Suprapubic skin (tissue), 4 donors: ENCODE measurements around the gene CLCN5.

Experiments used
- CTCF ChIP-seq, 2 donors: fragments of 200-600 bp in 1 of 2; fragments of 450-650 bp in 1 of 2; sonication (generic) in 1 of 2; IDR thresholded peaks; one replicate each; pipeline ENCODE4 v1.5.1; 2016 to 2019; ENCODE audit warnings: antibody characterized with exemption in 2 of 2, mild to moderate bottlenecking in 1 of 2, moderate library complexity in 1 of 2
- EP300 ChIP-seq: sonication (generic); formaldehyde crosslinking; IDR thresholded peaks from one replicate; pipeline ENCODE4 v1.6.1; 2017; ENCODE audit warnings: antibody characterized with exemption
- POLR2A ChIP-seq, 2 donors: fragments of 450-650 bp; IDR thresholded peaks; one replicate each; pipeline ENCODE4 v1.6.1; 2017; ENCODE audit warnings: antibody characterized with exemption in 2 of 2, mild to moderate bottlenecking in 2 of 2, moderate library complexity in 2 of 2
- POLR2AphosphoS5 ChIP-seq, 3 donors: sonication (generic); formaldehyde crosslinking; IDR thresholded peaks; one replicate each; pipeline ENCODE4 v1.6.1; 2017; ENCODE audit warnings: antibody characterized with exemption in 3 of 3

GRCh38 chrX:50108264-50108663 is 185.9 kb downstream of the CLCN5 start:
- no peak for TF ChIP-seq CTCF (IDR thresholded peaks at IDR 0.05)
- TF ChIP-seq POLR2A (IDR thresholded peaks at IDR 0.05), result no peak
- no peak for TF ChIP-seq EP300
- no peak for TF ChIP-seq POLR2AphosphoS5 (IDR thresholded peaks at IDR 0.05)
